ENCODE measurements around the gene FAM184A. TPM values are rescaled to one million over a fixed set of nuclear protein-coding genes. Genes with fewer than 3 reads are reported as not detected.

FAM184A gene
- total and polyA plus RNA-seq, 10 of the 15 experiments (the other 5 are each of a cell fraction or from before 2014, with no cell fraction given): 0.15 to 0.23 TPM; not detected in 8

DNA sequence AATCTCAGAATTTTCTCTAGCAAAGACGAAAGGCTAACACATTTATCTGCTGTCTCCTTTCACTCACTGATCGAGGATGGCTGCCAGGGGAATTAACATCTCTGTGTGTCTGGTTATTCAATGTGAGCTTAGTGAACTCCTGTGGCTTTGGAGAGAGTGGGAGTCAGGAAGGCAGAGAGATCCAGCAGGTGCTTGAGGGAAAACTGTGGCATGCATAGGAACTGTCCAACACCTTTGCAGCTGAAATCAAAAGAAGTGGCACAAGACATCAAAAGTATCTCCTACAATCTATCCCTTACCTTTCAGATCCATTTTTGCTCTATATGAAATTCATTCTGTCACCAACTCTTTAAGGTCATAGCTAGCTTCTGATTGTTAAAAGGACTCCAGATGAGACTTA is 11.8 kb upstream of the FAM184A start:
- FAIRE-seq (no peak), ATAC-seq (no peak), DNase-seq (ENCODE audit: low read depth, low spot score) (no peak)
- no peaks in the 10 kb centered on the region for H4K20me1 ChIP-seq (ENCODE audit: control insufficient read depth, insufficient read depth)
- H3K79me2 ChIP-seq (ENCODE audit: control insufficient read depth, insufficient read depth, low read length): no peaks in the 10 kb centered on the region
- in situ Hi-C loops (cut with MboI): no loop called here
- intact Hi-C loops (cut with micrococcal nuclease; ENCODE audit: unreplicated experiment): no loop called here
- ChIA-PET CTCF (no interaction called here), RAD21 (ENCODE audit: unreplicated experiment) (no interaction called here), SMC1A (ENCODE audit: uncharacterized antibody, unreplicated experiment) (interaction anchor here (0.7 kb wide), 1 partner anchor 542 kb away, joined by 3 read pairs; no protein-coding TSS in a partner anchor), POLR2A (no interaction called here)
- H3K9ac ChIP-seq (ENCODE audit: control insufficient read depth, insufficient read depth, low read length): no peak overlapping the region
- BruUV-seq (replicated peaks): no TSS peak
- no peaks in the 10 kb centered on the region for H3K4me1 ChIP-seq (ENCODE audit: control insufficient read depth, insufficient read depth, low read length)
- TF ChIP-seq HDAC6 (IDR thresholded peaks at IDR 0.05; ENCODE audit: unreplicated experiment) (no peak), ATF7 (IDR thresholded peaks at IDR 0.05; ENCODE audit: low read depth) (no peak)
- TF ChIP-seq, protein P1, sequence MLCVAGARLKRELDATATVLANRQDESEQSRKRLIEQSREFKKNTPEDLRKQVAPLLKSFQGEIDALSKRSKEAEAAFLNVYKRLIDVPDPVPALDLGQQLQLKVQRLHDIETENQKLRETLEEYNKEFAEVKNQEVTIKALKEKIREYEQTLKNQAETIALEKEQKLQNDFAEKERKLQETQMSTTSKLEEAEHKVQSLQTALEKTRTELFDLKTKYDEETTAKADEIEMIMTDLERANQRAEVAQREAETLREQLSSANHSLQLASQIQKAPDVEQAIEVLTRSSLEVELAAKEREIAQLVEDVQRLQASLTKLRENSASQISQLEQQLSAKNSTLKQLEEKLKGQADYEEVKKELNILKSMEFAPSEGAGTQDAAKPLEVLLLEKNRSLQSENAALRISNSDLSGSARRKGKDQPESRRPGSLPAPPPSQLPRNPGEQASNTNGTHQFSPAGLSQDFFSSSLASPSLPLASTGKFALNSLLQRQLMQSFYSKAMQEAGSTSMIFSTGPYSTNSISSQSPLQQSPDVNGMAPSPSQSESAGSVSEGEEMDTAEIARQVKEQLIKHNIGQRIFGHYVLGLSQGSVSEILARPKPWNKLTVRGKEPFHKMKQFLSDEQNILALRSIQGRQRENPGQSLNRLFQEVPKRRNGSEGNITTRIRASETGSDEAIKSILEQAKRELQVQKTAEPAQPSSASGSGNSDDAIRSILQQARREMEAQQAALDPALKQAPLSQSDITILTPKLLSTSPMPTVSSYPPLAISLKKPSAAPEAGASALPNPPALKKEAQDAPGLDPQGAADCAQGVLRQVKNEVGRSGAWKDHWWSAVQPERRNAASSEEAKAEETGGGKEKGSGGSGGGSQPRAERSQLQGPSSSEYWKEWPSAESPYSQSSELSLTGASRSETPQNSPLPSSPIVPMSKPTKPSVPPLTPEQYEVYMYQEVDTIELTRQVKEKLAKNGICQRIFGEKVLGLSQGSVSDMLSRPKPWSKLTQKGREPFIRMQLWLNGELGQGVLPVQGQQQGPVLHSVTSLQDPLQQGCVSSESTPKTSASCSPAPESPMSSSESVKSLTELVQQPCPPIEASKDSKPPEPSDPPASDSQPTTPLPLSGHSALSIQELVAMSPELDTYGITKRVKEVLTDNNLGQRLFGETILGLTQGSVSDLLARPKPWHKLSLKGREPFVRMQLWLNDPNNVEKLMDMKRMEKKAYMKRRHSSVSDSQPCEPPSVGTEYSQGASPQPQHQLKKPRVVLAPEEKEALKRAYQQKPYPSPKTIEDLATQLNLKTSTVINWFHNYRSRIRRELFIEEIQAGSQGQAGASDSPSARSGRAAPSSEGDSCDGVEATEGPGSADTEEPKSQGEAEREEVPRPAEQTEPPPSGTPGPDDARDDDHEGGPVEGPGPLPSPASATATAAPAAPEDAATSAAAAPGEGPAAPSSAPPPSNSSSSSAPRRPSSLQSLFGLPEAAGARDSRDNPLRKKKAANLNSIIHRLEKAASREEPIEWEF (IDR thresholded peaks at IDR 0.05; ENCODE audit: insufficient replicate concordance, low read depth, low read length): no peak
- TF ChIP-seq, protein P2, sequence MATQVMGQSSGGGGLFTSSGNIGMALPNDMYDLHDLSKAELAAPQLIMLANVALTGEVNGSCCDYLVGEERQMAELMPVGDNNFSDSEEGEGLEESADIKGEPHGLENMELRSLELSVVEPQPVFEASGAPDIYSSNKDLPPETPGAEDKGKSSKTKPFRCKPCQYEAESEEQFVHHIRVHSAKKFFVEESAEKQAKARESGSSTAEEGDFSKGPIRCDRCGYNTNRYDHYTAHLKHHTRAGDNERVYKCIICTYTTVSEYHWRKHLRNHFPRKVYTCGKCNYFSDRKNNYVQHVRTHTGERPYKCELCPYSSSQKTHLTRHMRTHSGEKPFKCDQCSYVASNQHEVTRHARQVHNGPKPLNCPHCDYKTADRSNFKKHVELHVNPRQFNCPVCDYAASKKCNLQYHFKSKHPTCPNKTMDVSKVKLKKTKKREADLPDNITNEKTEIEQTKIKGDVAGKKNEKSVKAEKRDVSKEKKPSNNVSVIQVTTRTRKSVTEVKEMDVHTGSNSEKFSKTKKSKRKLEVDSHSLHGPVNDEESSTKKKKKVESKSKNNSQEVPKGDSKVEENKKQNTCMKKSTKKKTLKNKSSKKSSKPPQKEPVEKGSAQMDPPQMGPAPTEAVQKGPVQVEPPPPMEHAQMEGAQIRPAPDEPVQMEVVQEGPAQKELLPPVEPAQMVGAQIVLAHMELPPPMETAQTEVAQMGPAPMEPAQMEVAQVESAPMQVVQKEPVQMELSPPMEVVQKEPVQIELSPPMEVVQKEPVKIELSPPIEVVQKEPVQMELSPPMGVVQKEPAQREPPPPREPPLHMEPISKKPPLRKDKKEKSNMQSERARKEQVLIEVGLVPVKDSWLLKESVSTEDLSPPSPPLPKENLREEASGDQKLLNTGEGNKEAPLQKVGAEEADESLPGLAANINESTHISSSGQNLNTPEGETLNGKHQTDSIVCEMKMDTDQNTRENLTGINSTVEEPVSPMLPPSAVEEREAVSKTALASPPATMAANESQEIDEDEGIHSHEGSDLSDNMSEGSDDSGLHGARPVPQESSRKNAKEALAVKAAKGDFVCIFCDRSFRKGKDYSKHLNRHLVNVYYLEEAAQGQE (IDR thresholded peaks at IDR 0.05; ENCODE audit: low read depth, low read length): peak; percentile 73
- WGBS (ENCODE audit: insufficient coverage, insufficient replicate concordance, low lambda C conversion rate, missing lambda C conversion rate): 0% methylated on average over 2 of the region's 2 CpGs
- H3K4me2 ChIP-seq (ENCODE audit: control insufficient read depth, insufficient read depth): no peak overlapping the region
- H2AFZ ChIP-seq (ENCODE audit: control insufficient read depth, low read depth, low read length): no peak overlapping the region
- no peak overlapping the region for H3K4me3 ChIP-seq
- H3K27me3 ChIP-seq (replicated peaks in 1 of 2; ENCODE audit: control insufficient read depth in 2 of 2, insufficient read depth in 2 of 2, low read length in 1 of 2): no peaks in the 10 kb centered on the region
- no peaks in the 10 kb centered on the region for H3K36me3 ChIP-seq (ENCODE audit: control insufficient read depth in 2 of 2, insufficient read depth in 2 of 2, low read length in 1 of 2)
- H3K9me3 ChIP-seq (replicated peaks; ENCODE audit: control insufficient read depth, insufficient read depth, low read length): no peaks in the 10 kb centered on the region
- H3K27ac ChIP-seq (ENCODE audit: control insufficient read depth, insufficient read depth): no peak overlapping the region

Data from GM12878 (cell line).